Measurements from ENCODE around the gene CNOT11.
"Not testable (repeated sequence)": the region's sequence is repeated elsewhere in the genome, so short reads cannot be mapped to it uniquely, and the experiment has no call there.

DNA sequence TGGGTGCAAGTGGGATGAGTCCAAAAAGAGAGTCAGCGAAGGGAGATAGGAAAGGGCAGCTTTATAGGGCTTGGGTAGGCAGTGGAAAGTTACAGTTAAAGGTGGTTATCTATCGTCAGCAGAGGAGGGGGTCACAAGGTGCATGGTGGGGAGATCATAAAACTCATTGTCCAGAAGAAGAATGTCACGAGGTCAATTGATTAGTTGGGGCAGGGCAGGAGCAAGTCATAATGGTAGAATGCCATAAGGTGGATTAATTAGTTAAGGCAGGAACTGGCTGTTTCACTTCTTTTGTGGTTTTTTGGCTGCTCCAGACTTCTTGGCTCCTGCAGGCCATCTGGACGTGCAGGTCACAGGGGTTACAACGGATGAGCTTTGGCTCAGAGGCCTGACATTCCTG is 3.9 kb upstream of the CNOT11 start:
- TF ChIP-seq POLR2A (IDR thresholded peaks at IDR 0.05), result not testable (repeated sequence)
- TF ChIP-seq, protein P1, sequence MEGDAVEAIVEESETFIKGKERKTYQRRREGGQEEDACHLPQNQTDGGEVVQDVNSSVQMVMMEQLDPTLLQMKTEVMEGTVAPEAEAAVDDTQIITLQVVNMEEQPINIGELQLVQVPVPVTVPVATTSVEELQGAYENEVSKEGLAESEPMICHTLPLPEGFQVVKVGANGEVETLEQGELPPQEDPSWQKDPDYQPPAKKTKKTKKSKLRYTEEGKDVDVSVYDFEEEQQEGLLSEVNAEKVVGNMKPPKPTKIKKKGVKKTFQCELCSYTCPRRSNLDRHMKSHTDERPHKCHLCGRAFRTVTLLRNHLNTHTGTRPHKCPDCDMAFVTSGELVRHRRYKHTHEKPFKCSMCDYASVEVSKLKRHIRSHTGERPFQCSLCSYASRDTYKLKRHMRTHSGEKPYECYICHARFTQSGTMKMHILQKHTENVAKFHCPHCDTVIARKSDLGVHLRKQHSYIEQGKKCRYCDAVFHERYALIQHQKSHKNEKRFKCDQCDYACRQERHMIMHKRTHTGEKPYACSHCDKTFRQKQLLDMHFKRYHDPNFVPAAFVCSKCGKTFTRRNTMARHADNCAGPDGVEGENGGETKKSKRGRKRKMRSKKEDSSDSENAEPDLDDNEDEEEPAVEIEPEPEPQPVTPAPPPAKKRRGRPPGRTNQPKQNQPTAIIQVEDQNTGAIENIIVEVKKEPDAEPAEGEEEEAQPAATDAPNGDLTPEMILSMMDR (IDR thresholded peaks at IDR 0.05), result not testable (repeated sequence)
